Measurements from ENCODE around the gene FAM234B.

FAM234B gene

DNA sequence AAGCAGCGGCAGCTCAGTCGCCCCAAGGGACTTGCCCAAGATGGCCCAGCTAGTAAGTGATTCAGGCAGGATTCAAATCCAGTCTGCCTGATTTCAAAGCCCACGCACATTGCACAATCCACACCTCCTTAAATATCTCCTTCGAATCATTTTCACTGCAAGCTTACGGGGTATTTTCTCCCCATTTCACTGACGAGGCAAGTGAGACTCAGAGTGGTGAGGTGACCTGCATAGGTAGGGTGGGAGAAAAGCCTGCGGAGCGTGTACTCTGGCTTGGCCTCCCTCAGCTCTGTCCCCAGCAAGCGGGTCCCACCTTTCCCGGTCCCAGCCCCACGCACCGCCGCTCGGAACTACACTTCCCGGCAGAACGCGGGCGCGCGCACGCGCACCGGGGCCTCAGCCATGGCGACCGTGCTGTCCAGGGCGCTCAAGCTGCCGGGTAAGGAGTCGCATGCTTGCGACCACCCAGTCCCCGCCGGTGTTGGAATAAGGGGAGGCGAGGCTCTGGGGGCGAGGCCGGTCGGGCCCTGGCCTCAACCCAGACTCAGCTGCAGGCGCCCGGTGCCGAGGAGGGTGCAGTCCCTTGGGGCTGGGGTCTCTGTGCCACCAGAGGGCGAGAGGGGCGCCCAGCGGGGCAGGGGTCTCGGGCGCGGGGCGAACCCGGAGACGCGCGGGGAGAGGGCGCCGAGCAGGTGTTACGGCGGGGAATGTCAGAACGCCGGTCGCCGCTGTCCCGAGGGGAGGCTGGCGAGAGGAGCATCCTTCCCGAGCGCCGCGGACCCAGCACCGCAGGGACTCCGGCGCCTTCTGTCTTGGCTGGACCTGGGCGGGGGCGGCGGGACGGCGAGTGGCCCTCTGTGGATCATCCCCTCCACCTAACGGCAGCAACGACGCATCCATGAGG, at the start of gene FAM234B:
Gene FAM234B (plus strand): TSS at position 380 of the 904 bp plus-strand sequence. CDS start 23 bp downstream, at position 403.
- FAIRE-seq, result no peak

GRCh38 chr12:12995088-12995487, 49.1 kb upstream of the FAM234B start:
- FAIRE-seq, result no peak

- FAIRE-seq, result no peak
Observed at GRCh38 chr12:12996209-12996608, 48.0 kb upstream of the FAM234B start.

DNA sequence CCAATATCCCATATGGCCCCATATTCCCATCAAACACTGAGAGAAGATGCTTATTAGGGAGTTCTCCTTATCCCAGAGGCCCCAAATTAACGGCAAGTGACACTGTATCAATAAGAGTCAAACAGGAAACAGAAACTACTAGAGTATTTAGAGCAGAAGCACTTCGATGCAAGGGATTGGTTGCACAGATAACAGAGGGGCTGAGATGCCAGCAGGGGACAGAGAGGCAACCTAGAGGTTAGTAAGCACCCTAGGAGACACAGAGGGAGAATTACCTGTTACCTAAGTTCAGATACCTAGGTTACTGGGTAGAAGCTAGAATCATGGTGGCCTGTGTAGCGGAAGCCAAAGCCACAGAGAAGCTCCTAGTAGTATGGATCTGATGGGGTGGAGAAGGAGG, 47.0 kb upstream of the FAM234B start:
- no peak for FAIRE-seq

GRCh38 chr12:12997734-12998133, 46.4 kb upstream of the FAM234B start:
- no peak for FAIRE-seq

- FAIRE-seq, result no peak
Observed at GRCh38 chr12:12998248-12998647, 45.9 kb upstream of the FAM234B start.

DNA sequence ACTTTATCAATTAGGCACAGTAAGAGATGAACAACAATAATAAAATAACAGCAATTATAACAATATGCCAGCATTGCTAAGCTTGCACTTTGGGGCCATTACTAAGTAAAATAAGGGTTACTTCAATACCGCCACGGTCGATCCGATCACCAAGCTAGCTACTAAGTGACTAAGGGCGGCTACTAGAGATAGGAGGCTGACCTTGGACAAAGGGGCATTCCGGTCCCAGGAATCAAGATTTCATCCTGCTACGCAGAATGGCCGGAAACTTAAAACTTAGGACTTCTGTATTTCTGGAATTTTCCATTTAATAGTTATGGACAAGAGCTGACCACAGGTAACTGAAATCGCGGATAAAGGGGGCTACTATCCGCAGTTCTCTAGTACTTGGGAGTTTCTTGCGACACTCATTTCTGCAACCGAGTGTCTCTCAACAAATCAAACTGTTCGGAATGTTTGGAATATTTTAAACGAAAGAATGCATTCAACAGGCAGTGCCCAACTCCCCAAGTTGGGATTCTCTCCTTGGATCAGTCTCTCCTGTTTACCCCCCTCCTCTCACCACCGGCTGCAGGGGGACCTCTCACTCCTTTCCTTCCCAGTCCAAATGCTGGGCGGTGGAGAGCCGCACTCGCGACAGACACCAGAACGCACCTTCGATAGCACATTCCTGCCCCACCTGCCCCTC, 44.8 kb upstream of the FAM234B start:
- FAIRE-seq, result no peak

GRCh38 chr12:12999959-13000615, 44.1 kb upstream of the FAM234B start, which contains the start of gene HEBP1:
Gene HEBP1, minus strand, starts transcription at chr12:13000265. Its CDS starts 151 bp downstream, at chr12:13000114.
- FAIRE-seq, result no peak

GRCh38 chr12:13000616-13000924, 43.6 kb upstream of the FAM234B start:
- FAIRE-seq, result no peak

- no peak for FAIRE-seq
Observed at GRCh38 chr12:13000925-13001774, 43.0 kb upstream of the FAM234B start.

GRCh38 chr12:13001775-13002040, 42.5 kb upstream of the FAM234B start:
- no peak for FAIRE-seq

DNA sequence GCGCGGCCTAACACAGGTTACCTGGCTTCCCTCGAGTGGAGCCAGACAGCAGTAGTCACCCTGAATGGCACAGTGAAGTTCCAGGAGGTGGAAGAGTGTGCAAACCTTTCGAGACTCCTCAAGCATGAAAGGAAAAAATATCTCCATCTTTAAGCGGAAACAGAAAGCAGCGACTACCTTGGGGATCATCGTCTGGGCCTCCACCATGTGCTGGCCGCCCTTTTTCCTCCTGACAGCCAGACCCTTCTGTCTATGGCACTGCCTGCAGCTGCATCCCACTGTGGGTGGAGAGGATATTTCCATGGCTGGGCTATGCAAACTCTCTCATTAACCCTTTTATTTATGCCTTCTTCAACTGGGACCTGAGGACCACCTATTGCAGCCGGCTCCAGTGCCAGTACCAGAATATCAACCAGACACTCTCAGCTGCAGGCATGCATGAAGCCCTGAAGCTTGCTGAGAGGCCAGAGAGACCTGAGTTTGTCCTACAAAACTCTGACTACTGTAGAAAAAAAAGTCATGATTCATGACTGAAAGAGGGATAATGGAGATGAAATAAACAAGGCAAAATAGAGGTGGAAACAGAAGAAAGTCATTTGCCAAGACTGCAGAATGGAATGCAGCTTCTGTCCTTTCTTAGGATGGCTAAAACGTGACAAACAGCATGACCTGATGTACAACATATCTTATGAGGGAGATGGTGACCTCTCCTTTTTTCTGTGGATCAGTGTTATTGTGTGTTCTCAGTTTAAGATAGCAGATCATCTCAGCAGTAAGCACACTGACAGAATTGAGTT, 41.7 kb upstream of the FAM234B start:
- no peak for FAIRE-seq

- FAIRE-seq, result no peak
Observed at GRCh38 chr12:13004361-13004760, 39.8 kb upstream of the FAM234B start.

DNA sequence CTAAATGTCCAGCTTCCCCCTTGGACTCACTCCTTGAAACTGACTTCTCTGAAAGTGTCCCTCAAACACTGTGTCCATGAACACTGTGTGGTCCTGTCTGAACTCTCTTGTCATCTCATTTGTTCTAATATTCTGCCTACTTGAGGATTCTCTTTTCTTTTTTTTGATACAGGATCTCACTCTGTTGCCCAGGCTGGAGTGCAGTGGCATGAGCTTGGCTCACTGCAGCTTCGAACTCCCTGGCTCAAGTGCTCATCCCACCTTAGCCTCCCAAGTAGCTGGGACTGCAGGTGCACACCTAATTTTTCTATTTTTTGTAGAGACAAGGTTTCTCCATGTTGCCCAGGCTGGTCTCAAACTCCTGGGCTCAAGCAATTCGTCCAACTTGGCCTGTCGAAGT, 39.2 kb upstream of the FAM234B start:
- FAIRE-seq, result no peak

DNA sequence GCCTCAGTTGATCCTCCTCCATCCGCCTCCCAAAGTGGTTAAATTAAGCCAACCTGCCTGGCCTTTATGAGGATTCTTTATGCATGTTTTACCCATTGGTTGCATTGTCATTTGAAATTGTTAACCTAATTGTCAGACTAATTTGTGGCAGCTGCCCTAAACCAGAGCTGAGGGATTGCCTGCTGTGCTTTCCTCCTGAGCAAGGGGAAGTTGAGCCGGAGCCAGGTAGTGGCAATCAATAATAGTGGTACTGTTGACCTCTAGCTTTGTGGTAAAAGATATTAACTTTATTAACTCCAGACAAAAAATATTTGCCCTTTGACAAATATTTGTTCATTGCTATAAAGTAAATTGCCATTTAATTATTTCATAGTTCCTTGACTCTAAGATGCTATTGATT, 38.5 kb upstream of the FAM234B start:
- no peak for FAIRE-seq

DNA sequence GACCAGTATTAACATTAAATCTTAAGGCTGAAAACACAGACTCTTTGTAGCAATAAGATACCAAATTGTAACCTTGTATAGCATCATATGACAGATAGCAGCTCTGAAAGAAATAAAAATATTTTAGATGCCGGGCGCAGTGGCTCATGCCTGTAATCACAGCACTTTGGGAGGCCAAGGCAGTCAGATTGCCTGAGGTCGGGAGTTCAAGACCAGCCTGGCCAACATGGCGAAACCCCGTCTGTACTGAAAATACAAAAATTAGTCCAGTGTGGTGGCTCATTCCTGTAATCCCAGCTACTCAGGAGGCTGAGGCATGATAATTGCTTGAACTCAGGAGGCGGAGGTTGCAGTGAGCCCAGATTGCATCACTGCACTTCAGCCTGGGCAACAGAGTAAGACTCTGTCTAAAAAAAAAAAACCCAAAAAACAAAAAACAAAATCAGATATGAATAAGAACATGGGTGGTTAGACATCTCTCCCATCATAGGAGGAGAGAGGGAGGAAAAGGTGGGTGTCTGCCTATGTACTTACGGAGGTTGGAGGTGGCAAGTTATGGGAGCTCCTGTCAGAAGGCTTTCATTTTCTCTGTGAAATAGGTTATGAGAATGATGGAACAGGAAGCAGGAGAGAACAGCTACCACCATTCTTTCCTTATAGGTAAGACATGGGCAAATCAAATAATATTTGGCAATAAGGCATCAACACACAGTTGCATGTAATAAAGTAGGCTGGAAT, 36.5 kb upstream of the FAM234B start:
- no peak for FAIRE-seq

DNA sequence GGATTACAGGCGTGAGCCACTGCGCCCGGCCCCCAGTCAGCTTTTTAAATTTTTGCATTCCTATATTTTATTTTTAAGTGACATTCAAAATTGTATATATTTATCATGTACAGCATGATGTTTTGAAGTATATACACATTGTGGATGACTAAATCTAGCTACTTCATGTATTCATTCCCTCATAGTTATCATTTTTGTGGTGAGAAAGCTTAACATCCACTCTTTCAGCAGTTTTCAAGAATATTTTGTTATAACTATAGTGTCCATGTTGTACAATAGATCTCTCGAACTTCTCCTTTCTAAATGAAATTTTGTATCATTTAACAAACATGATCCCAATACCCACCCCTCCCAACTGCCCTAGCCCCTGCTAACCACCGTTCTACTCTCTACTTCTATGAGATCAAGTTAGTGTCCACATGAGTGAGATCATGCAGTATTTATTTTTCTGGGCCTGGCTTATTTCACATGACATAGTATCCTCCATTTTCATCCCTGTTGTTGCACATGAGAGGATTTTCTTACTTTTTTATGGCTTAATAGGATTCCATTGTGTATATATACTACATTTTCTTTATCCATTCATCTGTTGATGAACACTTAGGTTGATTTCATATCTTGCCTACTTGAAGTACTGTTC, 35.3 kb upstream of the FAM234B start:
- FAIRE-seq, result no peak

GRCh38 chr12:13011098-13011497, 33.1 kb upstream of the FAM234B start:
- FAIRE-seq, result no peak

DNA sequence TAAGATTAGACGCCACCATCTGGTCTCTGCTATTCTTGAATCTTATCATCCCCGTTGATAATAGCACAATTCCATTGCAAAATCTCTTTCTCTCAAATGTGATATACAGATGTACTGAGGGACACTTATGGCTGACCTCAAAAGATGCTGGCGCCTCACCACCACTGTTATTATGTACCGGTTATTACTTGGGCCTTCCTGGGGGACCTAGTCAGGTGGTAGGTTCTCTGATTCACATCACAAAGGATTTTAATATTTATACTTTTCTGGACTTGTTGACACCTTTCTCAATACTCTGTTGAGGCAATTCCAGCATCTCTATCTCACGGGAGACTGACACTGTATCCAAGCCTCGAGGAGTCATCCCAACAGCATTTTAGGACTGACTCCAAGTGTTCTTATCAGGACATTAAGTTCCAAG, 21.3 kb upstream of the FAM234B start:
- no peak for FAIRE-seq

- no peak for FAIRE-seq
Observed at GRCh38 chr12:13023811-13024530, 20.2 kb upstream of the FAM234B start.

All from islet of Langerhans (tissue), 1 donor.